ENCODE results near the gene RNGTT. TPM values are rescaled to one million over a fixed set of nuclear protein-coding genes. Genes with fewer than 3 reads are reported as not detected.

Gene RNGTT
- total RNA-seq, 1 experiment from 2014 or later, result 15.2 TPM

DNA sequence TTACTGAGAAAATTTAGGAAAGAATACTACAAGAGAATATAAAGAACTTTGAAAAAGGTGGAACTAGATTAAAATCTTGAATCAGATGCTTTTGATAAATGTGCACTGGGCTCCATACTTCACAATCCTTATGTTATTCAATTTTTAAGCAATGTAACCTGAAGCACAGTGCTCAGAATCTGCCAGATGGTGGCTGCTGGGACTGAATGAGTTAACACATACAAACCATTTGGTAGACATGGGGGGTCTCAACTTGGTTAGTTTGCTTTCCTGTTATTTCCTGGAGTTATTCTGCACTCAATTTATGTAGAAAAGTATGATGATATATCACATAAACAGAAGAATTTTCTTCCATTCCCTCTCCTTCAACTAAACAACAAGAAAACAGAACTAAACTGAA lies 326.5 kb downstream of the RNGTT start:
- TF ChIP-seq, protein P1, sequence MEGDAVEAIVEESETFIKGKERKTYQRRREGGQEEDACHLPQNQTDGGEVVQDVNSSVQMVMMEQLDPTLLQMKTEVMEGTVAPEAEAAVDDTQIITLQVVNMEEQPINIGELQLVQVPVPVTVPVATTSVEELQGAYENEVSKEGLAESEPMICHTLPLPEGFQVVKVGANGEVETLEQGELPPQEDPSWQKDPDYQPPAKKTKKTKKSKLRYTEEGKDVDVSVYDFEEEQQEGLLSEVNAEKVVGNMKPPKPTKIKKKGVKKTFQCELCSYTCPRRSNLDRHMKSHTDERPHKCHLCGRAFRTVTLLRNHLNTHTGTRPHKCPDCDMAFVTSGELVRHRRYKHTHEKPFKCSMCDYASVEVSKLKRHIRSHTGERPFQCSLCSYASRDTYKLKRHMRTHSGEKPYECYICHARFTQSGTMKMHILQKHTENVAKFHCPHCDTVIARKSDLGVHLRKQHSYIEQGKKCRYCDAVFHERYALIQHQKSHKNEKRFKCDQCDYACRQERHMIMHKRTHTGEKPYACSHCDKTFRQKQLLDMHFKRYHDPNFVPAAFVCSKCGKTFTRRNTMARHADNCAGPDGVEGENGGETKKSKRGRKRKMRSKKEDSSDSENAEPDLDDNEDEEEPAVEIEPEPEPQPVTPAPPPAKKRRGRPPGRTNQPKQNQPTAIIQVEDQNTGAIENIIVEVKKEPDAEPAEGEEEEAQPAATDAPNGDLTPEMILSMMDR (conservative IDR thresholded peaks at IDR 0.05), result no peak
- TF ChIP-seq EZH2 (IDR thresholded peaks at IDR 0.05; ENCODE audit: low read depth), result no peak
- Histone ChIP-seq H3K27me3 (ENCODE audit: insufficient read depth, low read depth) (no peaks in the 10 kb centered on the region), H3K9me2 (ENCODE audit: insufficient read depth) (no peaks in the 10 kb centered on the region), H4K20me1 (ENCODE audit: insufficient read depth) (no peaks in the 10 kb centered on the region), H3K36me3 (ENCODE audit: low read depth) (no peaks in the 10 kb centered on the region), H3K27ac (no peak overlapping the region), H3K79me2 (ENCODE audit: low read depth) (no peaks in the 10 kb centered on the region), H2AFZ (no peak overlapping the region), H3K4me1 (replicated peaks; ENCODE audit: insufficient read depth) (no peaks in the 10 kb centered on the region), H3F3A (ENCODE audit: insufficient read depth, low read depth) (no peaks in the 10 kb centered on the region), H3K4me2 (no peak overlapping the region), H3K9me3 (ENCODE audit: insufficient read depth, low read depth) (no peaks in the 10 kb centered on the region), H3K4me3 (no peak overlapping the region)
- no peak for DNase-seq
- ChIA-PET CTCF (no interaction called here), POLR2A (ENCODE audit: unreplicated experiment) (no interaction called here)
- BruUV-seq (replicated peaks), result no TSS peak
- intact Hi-C loops (cut with micrococcal nuclease; ENCODE audit: unreplicated experiment), result no loop called here

DNA sequence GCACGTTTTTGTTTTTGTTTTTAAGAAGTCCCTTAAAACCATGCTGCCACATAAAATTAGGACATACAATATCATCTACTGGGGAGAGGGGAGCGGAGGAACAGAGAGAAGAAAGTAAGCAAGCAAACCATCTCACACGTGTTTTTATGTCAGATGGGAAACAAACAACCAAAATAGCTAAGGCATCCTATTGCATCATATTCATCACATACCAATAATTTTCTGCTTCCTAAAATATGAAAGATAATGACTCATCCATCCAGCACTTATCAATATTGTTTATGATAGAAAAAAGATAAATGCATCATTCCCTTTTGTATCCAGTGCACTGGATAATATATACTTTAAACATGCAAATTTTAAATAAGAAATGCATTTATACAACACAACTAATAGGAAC lies 329.6 kb downstream of the RNGTT start:
- H3K79me2 ChIP-seq (ENCODE audit: low read depth), result no peaks in the 10 kb centered on the region
- no peak overlapping the region for H3K27ac ChIP-seq
- H2AFZ ChIP-seq, result no peak overlapping the region
- H3K4me1 ChIP-seq (replicated peaks; ENCODE audit: insufficient read depth), result no peaks in the 10 kb centered on the region
- ChIA-PET CTCF (no interaction called here), POLR2A (ENCODE audit: unreplicated experiment) (no interaction called here)
- intact Hi-C loops (cut with micrococcal nuclease; ENCODE audit: unreplicated experiment), result no loop called here
- no peak overlapping the region for H3K4me2 ChIP-seq
- H3K9me3 ChIP-seq (ENCODE audit: insufficient read depth, low read depth), result no peaks in the 10 kb centered on the region
- no peaks in the 10 kb centered on the region for H4K20me1 ChIP-seq (ENCODE audit: insufficient read depth)
- no peak for DNase-seq
- no peak overlapping the region for H3K4me3 ChIP-seq
- H3F3A ChIP-seq (ENCODE audit: insufficient read depth, low read depth), result no peaks in the 10 kb centered on the region
- H3K9me2 ChIP-seq (ENCODE audit: insufficient read depth), result no peaks in the 10 kb centered on the region
- H3K36me3 ChIP-seq (ENCODE audit: low read depth), result no peaks in the 10 kb centered on the region
- TF ChIP-seq EZH2 (IDR thresholded peaks at IDR 0.05; ENCODE audit: low read depth), result no peak
- TF ChIP-seq, protein P1 (conservative IDR thresholded peaks at IDR 0.05), result no peak
- BruUV-seq (replicated peaks), result no TSS peak
- H3K27me3 ChIP-seq (ENCODE audit: insufficient read depth, low read depth), result no peaks in the 10 kb centered on the region

DNA sequence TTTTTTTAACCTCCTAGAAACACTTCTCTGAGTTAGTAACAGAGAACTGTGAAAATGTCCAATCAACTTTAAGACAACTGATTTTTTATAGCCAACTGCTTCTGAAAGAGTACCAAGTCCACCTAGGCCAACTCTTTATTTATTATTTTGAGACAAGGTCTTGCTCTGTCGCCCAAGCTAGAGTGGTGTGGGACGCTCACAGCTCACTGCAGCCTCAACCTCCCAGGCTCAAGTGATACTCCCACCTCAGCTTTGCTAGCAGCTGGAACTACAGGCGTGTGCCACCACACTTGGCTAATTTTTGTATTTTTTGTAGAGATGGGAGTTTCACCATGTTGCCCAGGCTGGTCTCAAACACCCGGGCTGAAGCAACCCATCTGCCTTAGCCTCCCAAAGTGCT lies 331.6 kb downstream of the RNGTT start:
- no TSS peak for BruUV-seq (replicated peaks)
- H3K9me3 ChIP-seq (ENCODE audit: insufficient read depth, low read depth), result no peaks in the 10 kb centered on the region
- TF ChIP-seq EZH2 (IDR thresholded peaks at IDR 0.05; ENCODE audit: low read depth), result no peak
- TF ChIP-seq, protein P1 (conservative IDR thresholded peaks at IDR 0.05), result no peak
- CTCF ChIA-PET, result no interaction called here
- H3K27me3 ChIP-seq (ENCODE audit: insufficient read depth, low read depth), result no peaks in the 10 kb centered on the region
- H3K4me1 ChIP-seq (replicated peaks; ENCODE audit: insufficient read depth), result no peaks in the 10 kb centered on the region
- intact Hi-C loops (cut with micrococcal nuclease; ENCODE audit: unreplicated experiment), result no loop called here
- no peak for DNase-seq
- H4K20me1 ChIP-seq (ENCODE audit: insufficient read depth), result no peaks in the 10 kb centered on the region
- POLR2A ChIA-PET (ENCODE audit: unreplicated experiment), result no interaction called here
- H3K4me2 ChIP-seq, result no peak overlapping the region
- no peaks in the 10 kb centered on the region for H3K36me3 ChIP-seq (ENCODE audit: low read depth)
- no peak overlapping the region for H3K27ac ChIP-seq
- no peak overlapping the region for H3K4me3 ChIP-seq
- H3K9me2 ChIP-seq (ENCODE audit: insufficient read depth), result no peaks in the 10 kb centered on the region
- no peaks in the 10 kb centered on the region for H3K79me2 ChIP-seq (ENCODE audit: low read depth)
- no peak overlapping the region for H2AFZ ChIP-seq
- no peaks in the 10 kb centered on the region for H3F3A ChIP-seq (ENCODE audit: insufficient read depth, low read depth)
